Endothelial cell of umbilical vein (primary cell): Measurements from ENCODE around the gene BET1L.

Experiments used
- EZH2 ChIP-seq: IDR thresholded peaks from 2 replicates; pipeline ENCODE4 v1.6.1; 2012; ENCODE audit warnings: borderline replicate concordance, low read depth, mild to moderate bottlenecking, moderate library complexity, low read length, inconsistent platforms; ENCODE audit not compliant: severe bottlenecking
- JUN ChIP-seq: IDR thresholded peaks from 2 replicates; pipeline ENCODE4 v1.6.1; 2011; ENCODE audit warnings: borderline replicate concordance, low read depth; ENCODE audit not compliant: insufficient read length, insufficient read depth
- MYC ChIP-seq: IDR thresholded peaks from one replicate; pipeline ENCODE4 v1.6.1; 2011; ENCODE audit warnings: mild to moderate bottlenecking, low read depth, low read length
- POLR2A ChIP-seq: IDR thresholded peaks from 2 replicates; pipeline ENCODE4 v1.6.1; 2012; ENCODE audit warnings: low read depth, mild to moderate bottlenecking, control low read depth, low read length
- POLR2AphosphoS5 ChIP-seq: IDR thresholded peaks from 2 replicates; pipeline ENCODE4 v1.6.1; 2012; ENCODE audit warnings: low read depth, mild to moderate bottlenecking, control low read depth, low read length, moderate library complexity; ENCODE audit not compliant: insufficient read depth
- TF ChIP-seq, protein P1 (sequence below), 2 donors: IDR thresholded peaks; 1 replicate in 1 of 2; 2 replicates in 1 of 2; pipeline ENCODE4 v1.5.1; 2011; ENCODE audit warnings: low read length in 2 of 2, mild to moderate bottlenecking in 2 of 2, moderate library complexity in 2 of 2, control low read depth in 1 of 2, inconsistent platforms in 1 of 2, low read depth in 1 of 2; ENCODE audit not compliant: insufficient read depth in 1 of 2; ENCODE audit errors: extremely low read depth in 1 of 2

- TF ChIP-seq POLR2A (no peak), JUN (no peak), POLR2AphosphoS5 (no peak), EZH2 (no peak), MYC (no peak)
- TF ChIP-seq, protein P1, sequence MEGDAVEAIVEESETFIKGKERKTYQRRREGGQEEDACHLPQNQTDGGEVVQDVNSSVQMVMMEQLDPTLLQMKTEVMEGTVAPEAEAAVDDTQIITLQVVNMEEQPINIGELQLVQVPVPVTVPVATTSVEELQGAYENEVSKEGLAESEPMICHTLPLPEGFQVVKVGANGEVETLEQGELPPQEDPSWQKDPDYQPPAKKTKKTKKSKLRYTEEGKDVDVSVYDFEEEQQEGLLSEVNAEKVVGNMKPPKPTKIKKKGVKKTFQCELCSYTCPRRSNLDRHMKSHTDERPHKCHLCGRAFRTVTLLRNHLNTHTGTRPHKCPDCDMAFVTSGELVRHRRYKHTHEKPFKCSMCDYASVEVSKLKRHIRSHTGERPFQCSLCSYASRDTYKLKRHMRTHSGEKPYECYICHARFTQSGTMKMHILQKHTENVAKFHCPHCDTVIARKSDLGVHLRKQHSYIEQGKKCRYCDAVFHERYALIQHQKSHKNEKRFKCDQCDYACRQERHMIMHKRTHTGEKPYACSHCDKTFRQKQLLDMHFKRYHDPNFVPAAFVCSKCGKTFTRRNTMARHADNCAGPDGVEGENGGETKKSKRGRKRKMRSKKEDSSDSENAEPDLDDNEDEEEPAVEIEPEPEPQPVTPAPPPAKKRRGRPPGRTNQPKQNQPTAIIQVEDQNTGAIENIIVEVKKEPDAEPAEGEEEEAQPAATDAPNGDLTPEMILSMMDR (IDR thresholded peaks at IDR 0.05; ENCODE audit: extremely low read depth in 1 of 2, insufficient read depth in 1 of 2, low read depth in 1 of 2, low read length in 2 of 2), result no peak
Measured at GRCh38 chr11:214083-214482, 6.9 kb upstream of the BET1L start.
